NB4 (cell line): ENCODE measurements around the gene TBX4.

ENCODE experiments used
- DNase-seq: peaks from one replicate; pipeline ENCODE4 v3.0.0; 2010; ENCODE audit warnings: low read depth
- H3K4me3 ChIP-seq: one replicate; pipeline ENCODE4 v1.5.1; 2011; ENCODE audit warnings: mild to moderate bottlenecking, low read depth, low read length, moderate library complexity
- CTCF ChIP-seq: IDR thresholded peaks from one replicate; pipeline ENCODE4 v1.5.1; 2012; ENCODE audit warnings: low read depth, low read length
- MAX ChIP-seq: IDR thresholded peaks from 2 replicates; pipeline ENCODE4 v1.6.1; 2011; ENCODE audit warnings: low read depth, low read length
- MYC ChIP-seq: IDR thresholded peaks from 2 replicates; pipeline ENCODE4 v1.6.1; 2011; ENCODE audit warnings: low read depth, low read length
- POLR2A ChIP-seq: IDR thresholded peaks from 2 replicates; pipeline ENCODE4 v1.6.1; 2011; ENCODE audit warnings: mild to moderate bottlenecking; ENCODE audit not compliant: insufficient read length; ENCODE audit errors: extremely low read depth

TBX4 gene

GRCh38 chr17:61466246-61466645, 14.0 kb downstream of the TBX4 start:
- DNase-seq = no peak
- no peak overlapping the region for H3K4me3 ChIP-seq
- no peak for TF ChIP-seq CTCF

DNA sequence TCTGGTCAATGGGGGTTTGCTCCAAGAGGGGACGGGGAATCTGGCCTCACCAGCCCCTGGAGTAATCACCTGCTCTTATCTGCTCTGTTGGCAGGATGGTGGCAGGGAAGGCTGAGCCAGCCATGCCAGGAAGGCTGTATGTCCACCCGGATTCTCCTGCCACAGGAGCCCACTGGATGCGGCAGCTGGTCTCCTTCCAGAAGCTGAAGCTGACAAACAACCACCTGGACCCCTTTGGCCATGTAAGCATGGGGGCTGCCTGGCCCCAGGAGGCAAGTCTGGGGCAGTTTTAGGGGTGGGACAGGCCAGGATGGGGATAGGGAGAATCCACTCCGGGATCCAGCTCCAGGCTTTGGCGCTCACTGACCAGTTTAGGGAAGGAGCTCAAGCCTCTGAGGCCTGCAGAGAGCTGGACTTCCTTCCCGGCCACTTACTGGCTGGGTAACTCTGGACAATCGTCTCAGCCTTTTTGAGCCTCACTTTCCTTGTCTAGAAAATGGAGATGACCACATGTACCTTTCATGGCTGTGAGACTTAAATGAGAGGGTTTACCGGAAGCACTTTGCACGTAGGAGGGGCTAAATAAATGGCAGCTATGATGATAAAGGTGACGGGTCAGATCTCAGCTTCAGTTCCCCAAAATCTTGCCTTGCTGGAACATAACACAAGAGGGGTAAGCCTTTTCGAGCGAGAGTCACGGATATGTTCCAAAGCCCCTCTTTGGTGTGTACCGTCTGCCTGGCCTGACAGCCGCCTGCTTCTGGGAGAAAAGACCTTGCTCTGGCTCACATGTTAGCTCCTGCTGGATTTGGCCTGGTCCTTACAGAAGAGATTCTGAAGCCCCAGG, 15.4 kb downstream of the TBX4 start:
- peak; percentile 42 for DNase-seq
- H3K4me3 ChIP-seq = no peak overlapping the region
- no peak for TF ChIP-seq POLR2A
- no peak for TF ChIP-seq MYC
- TF ChIP-seq CTCF = no peak
- no peak for TF ChIP-seq MAX

DNA sequence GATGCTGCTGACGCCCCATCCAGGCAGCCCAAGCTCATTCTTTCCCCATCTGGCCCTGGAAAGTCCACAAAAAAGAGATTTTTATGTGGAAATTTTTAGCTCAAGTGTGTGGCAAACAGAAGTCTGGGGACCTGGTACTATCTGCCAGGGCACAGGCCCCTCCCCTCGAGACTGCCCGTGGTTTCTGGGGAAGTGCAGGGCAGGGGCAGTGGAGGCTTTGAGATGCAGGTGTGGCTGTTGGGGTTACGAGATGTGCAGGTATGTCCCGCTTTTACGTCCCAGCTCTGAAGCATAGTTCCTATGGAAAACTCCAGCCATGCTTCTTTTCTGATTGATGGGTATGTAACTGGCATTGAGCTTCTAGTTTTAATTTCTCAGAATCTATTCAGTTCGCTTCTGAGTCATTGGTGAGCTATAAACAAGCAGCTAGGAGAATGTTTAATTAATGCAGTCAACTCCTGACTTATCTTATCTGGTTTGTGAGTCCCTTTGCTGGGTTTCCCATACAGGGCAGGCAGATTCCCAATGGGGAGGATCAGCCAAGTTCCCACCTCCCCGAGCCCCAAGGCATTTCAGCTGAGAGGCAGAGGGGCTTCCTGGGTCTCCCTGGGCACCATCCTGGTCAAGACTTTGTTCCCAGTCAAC, 16.2 kb downstream of the TBX4 start:
- no peak overlapping the region for H3K4me3 ChIP-seq
- DNase-seq = no peak
- no peak for TF ChIP-seq CTCF
- TF ChIP-seq MAX = no peak
- no peak for TF ChIP-seq POLR2A

DNA sequence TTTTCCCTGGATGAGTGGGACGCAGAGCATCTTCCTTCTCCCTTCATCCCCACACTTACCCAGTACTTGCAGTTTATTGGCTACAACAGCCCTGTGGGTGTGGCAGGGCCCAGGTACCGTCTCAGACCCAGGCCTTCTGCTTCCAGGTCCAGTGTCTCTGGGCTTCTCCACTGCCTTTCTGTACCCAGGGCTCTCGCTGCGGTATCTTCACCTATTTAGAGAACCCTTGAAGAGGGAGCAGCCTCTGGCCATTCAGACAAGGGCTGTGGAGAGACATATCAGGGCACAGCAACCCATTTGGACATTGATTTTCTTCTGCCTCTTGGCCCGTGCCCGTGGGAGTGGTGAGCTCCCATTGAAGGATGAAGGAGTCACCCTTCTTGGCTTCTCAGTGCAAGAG, 17.3 kb downstream of the TBX4 start:
- no peak overlapping the region for H3K4me3 ChIP-seq
- TF ChIP-seq MYC (no peak), MAX (no peak), CTCF (no peak), POLR2A (no peak)
- DNase-seq = no peak

GRCh38 chr17:61469949-61470348, 17.7 kb downstream of the TBX4 start:
- DNase-seq = no peak
- no peak for TF ChIP-seq MAX
- no peak overlapping the region for H3K4me3 ChIP-seq

DNA sequence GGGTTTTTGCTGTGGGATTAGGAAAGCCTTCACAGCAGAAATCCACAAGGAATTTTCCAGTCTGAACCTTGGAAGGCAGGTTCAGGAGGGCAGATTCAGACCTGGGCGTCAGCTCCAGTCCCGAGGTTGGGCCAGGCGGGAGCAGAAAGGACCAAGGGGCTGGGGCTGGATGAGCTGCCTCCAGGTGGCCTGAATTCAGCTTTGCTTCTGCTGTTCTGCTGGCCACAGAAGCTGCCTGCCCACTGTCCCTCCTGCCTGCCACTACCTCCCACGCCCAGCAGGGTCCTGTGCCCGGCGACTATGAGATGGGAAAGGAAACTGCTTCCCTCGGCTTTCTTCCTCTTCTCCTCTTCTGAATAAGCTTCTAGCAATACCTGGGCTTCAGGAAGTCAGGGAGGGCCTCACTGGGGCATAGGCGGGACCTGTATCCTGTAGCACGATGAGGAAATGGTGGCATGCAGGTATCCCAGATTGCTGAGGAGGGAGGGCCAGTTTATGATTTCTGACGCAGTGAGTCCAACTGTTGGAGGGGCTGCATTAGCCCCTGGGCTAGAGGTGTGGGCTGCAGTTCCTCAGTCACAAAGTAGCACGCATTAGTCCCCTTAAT, 18.4 kb downstream of the TBX4 start:
- no peak overlapping the region for H3K4me3 ChIP-seq
- DNase-seq = no peak
- TF ChIP-seq MAX (no peak), CTCF (no peak), POLR2A (no peak), MYC (no peak)
